SIG-M5 (cell line): ENCODE data around the gene DDX1.
"Not testable (repeated sequence)": the region's sequence is repeated elsewhere in the genome, so short reads cannot be mapped to it uniquely, and the experiment has no call there.

Experiments
- DNase-seq: peaks from one replicate; lab custom pipeline; 2025; lab: John Stamatoyannopoulos, UW

DDX1 gene

GRCh38 chr2:15616850-15617777 is 25.4 kb downstream of the DDX1 start:
- no peak for DNase-seq

DNA sequence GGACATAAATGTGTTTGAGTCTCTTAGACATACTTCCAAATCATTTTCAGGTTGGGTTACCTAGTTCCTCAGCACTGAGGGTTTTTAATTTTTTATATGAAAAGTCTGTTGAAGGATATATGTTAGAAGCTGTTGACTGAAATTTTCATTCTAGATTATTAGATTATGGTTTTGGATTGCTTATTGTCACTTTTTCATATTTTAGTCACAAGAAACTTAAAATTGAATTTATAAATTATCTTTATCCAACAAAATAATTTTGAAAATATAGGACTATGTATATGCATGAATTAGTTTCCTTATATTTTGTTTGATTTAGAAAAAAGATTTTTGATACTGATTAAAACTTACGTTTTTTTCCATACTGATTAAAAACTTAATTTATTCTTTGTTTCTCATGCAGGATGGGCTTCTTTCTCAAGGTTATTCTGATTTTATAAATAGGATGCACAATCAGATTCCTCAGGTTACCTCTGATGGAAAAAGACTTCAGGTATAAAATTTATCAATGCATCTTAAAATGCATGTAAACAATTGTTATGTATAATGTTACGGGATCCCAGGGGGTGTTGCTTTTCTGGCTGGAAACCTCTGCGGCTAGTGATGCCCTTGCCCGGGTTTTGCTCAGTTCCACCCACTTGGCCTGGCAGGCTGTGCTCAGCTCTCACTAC is 26.2 kb downstream of the DDX1 start:
- DNase-seq, result no peak

- DNase-seq, result no peak
Measured at GRCh38 chr2:15618449-15618855, 26.8 kb downstream of the DDX1 start.

DNA sequence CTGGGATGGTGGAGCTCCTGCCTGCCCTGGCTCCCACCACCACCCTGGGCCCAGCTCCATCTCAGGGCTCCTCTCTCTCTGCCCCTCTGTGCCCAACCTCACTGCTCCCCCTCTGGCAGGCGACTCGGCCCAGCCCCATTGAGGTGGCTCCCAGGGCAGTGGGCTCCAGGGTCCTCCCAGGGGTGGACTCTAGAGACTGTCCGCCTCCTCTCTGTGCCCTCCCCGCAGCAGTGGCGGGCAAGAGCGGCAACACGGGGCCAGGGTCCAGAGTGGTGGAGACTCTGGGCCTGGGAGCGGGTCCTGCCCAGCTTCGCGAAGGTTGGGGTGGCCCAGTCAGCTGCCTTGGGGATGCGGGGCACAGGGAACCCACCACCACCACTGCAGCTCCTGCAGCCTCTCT is 27.4 kb downstream of the DDX1 start:
- DNase-seq, result no peak

- no peak for DNase-seq
Measured at GRCh38 chr2:15619510-15619909, 27.8 kb downstream of the DDX1 start.

DNA sequence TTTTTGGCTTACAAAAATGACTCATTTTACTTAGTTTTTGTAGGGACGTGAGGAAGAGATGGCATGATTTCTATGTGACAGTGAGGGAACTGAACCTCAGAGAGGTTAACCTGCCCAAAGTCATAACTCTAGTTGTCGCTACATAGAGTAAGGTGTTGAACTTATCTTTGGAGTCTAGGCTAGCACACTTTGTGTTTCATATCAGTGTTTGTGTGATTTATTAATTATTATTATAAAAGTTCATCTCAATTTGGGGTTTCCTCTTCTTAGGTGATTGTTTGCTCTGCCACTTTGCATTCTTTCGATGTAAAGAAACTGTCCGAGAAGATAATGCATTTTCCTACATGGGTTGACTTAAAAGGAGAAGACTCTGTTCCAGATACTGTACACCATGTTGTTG is 28.3 kb downstream of the DDX1 start:
- no peak for DNase-seq

GRCh38 chr2:15620340-15620739 is 28.7 kb downstream of the DDX1 start:
- no peak for DNase-seq

DNA sequence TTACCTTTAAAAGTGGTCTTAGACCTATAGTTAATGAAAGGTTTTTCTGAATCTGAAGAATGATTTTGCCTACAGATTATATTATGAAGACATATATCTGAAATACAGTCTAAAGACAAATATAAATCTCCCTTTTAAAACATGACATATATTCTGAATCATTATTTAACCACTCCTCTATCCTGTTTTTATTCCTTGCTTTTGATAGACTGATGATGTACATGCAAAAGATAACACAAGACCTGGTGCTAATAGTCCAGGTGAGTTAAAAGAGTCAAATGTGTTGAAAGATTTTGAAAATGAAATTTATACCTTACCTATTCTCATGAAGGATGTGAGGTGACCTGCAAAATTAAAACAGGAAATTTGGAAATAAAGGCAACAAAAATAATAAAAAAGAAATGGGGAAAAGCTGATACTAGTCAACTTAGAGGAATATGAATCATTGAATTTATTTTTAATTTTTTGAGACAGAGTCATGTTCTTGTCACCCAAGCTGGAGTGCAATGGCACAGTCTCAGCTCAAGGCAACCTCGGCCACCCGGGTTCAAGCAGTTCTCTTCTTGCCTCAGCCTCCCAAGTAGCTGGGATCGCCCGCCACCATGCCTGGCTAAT is 29.3 kb downstream of the DDX1 start:
- DNase-seq, result no peak

DNA sequence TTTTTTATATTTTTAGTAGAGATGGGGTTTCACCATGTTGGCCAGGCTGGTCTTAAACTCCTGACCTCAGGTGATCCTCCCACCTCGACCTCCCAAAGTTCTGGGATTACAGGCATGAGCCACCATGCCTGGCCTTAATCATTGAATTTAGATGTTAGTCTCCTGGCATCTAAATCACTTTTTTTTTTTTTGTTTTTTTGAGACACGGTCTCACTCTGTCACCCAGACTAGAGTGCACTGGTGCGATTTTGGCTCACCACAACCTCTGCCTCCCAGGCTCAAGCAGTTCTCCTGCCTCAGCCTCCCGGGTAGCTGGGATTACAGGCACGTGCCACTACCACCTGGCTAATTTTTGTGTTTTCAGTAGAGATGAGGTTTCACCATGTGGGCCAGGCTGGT is 29.8 kb downstream of the DDX1 start:
- not testable (repeated sequence) for DNase-seq

- DNase-seq, result no peak
Measured at GRCh38 chr2:15622214-15622613, 30.5 kb downstream of the DDX1 start.

DNA sequence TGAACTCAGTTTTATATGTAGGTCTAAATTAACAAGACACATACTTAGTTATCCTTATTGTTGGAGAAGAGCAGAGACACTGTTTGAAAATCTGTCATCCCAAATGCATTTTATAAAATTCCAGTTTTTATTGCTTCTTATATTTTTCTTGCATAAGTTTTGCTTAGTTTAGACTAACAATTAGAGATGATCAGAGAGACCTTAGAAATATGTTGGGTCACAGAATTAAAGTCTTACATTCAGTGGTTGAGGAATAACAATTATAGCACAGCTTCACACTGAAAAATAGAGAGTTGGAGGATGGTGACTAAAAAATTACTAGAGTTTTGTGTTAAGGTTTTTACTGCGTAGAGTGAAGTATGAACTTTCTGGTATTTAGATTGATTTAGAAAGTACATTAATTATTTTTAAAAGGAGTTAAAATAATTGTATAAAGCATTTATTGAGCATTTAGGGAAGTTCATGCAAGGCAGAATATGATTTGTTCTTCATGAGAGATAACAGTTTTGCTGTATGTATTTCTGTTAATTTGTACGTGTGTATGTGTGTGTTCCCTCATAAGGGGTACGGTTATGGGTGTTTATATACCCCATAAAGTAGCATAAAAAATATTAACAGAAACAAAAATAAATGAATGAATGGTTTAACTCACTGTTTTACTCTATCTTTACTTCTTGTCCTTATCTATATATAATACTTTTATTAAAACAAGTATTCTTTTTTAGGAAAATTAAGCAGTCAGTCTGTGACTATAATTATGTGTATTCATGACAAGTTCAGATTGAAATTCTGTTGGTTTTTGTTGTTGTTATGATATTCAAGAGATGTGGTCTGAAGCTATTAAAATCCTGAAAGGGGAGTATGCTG is 31.2 kb downstream of the DDX1 start:
- DNase-seq, result no peak

GRCh38 chr2:15623481-15623796 is 31.8 kb downstream of the DDX1 start:
- no peak for DNase-seq

GRCh38 chr2:15623898-15624541 is 32.4 kb downstream of the DDX1 start:
- no peak for DNase-seq

- DNase-seq, result no peak
Measured at GRCh38 chr2:15624903-15625302, 33.2 kb downstream of the DDX1 start.

- DNase-seq, result no peak
Measured at GRCh38 chr2:15625344-15626036, 33.8 kb downstream of the DDX1 start.

GRCh38 chr2:15626126-15626525 is 34.5 kb downstream of the DDX1 start:
- no peak for DNase-seq

- DNase-seq, result no peak
Measured at GRCh38 chr2:15626967-15627366, 35.3 kb downstream of the DDX1 start.

DNA sequence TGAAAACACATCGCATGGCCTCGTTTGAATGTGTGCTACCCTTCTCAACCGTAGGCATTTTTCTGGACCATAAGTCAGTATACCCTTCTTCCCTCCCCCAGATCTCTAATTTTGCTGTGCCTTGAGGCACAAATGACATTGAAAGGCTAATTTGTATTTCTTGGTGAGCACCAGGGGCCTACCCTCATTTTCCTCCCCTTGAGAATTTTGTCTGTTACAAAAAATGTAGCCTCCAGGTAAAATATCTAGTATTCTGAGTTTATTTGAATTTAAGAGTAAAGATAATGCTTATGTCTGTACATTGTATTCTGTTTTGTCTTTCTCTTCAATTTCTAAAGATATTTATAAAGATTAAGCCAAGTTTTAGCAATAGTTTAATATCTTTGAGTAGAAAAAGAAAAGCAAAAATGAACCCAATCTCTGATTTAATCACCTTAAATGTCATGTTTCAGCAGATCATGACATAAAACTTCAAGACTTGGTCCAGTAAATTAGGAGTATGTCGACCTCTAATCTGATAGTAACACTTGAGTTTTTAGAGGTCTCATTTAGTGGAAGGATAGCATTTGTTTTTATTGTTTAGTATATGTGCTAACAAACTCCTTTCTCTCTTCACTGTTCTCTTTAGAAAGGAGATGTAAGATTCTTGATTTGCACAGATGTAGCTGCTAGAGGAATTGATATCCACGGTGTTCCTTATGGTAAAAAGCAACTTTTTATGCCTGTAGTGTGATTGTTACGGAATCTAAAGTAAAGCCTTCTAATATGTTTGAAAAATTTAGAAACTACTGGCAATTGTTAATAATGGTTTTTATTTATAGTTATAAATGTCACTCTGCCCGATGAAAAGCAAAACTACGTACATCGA is 36.4 kb downstream of the DDX1 start:
- DNase-seq, result no peak

DNA sequence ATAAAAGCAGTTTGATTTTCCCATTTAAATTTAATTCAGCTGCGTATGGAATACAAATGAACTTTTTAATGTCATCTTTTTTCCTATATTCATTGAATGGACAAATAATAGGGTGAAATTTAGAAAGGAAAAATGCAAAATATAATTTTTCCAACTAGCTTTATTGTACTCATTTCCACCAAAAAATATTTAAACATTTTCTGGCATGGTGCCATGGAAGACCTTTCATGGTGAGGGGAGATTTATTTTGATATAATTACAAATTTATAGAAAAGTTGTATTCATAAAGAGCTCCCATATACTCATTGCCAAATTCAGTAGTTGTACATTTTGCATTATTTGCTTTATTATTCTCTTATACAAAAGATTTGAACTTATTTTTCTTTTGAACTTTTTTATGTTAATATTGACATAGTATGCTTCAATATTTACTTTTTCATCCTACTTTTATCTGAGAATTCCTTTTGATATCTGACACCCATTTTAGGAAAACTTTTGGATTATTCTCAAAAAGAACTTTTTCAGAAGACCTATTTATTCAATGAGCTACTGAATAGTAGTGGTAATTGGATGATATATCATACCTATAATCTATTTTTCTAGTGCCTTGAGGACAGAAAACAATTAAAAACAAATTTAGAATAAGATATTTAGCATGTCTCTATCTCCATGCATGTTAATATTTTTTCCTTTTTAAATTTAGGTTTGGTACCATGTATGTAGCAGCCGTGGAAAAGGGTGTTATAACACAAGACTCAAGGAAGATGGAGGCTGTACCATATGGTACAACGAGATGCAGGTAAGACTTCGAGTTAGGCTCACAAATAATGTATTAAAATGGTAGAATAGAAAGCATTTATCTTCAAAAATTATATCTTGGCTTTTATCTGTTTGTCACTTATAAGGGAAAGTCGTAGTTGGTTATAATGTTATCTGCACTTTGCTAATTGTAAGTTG is 37.5 kb downstream of the DDX1 start:
- DNase-seq, result no peak
